Measurements from ENCODE around the gene ORC2. TPM values are rescaled to one million over a fixed set of nuclear protein-coding genes. Genes with fewer than 3 reads are reported as not detected.

The ORC2 gene
- total RNA-seq, 1 experiment from 2014 or later = 34.0 TPM

DNA sequence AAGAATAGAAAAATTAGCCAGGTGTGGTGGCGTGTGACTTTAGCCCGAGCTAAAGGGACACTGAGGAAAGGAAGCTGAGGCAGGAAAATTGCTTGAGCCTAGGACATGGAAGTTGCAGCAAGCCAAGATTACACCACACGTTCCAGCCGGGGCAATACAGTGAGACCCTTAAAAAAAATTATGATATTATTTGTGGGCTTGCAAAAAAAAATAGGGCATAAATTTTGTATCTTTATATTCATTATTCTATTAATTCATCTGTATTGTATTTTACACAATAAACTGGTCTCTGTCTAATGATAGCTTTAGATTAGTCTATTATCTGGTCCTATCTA is 18.1 kb downstream of the ORC2 start:
- intact Hi-C loops (cut with micrococcal nuclease; ENCODE audit: unreplicated experiment) = no loop called here
- no peaks in the 10 kb centered on the region for H3K9me3 ChIP-seq (ENCODE audit: insufficient read depth, low read depth)
- POLR2A ChIA-PET (ENCODE audit: unreplicated experiment) = interaction anchor here (0.6 to 1.1 kb wide), 4 partner anchors 19 to 240 kb away, joined by 3 to 6 read pairs (median 4); no protein-coding TSS in a partner anchor
- peaks cover 33% of the 10 kb centered on the region for H3K4me1 ChIP-seq (replicated peaks; ENCODE audit: insufficient read depth)
- H3K36me3 ChIP-seq (ENCODE audit: low read depth) = peaks cover 19% of the 10 kb centered on the region; the same call in 1 of the 2 replicates
- H3K27me3 ChIP-seq (ENCODE audit: insufficient read depth, low read depth) = no peaks in the 10 kb centered on the region
- TF ChIP-seq EZH2 (IDR thresholded peaks at IDR 0.05; ENCODE audit: low read depth) = no peak
- TF ChIP-seq, protein P1, sequence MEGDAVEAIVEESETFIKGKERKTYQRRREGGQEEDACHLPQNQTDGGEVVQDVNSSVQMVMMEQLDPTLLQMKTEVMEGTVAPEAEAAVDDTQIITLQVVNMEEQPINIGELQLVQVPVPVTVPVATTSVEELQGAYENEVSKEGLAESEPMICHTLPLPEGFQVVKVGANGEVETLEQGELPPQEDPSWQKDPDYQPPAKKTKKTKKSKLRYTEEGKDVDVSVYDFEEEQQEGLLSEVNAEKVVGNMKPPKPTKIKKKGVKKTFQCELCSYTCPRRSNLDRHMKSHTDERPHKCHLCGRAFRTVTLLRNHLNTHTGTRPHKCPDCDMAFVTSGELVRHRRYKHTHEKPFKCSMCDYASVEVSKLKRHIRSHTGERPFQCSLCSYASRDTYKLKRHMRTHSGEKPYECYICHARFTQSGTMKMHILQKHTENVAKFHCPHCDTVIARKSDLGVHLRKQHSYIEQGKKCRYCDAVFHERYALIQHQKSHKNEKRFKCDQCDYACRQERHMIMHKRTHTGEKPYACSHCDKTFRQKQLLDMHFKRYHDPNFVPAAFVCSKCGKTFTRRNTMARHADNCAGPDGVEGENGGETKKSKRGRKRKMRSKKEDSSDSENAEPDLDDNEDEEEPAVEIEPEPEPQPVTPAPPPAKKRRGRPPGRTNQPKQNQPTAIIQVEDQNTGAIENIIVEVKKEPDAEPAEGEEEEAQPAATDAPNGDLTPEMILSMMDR (conservative IDR thresholded peaks at IDR 0.05) = no peak
- no peak overlapping the region for H2AFZ ChIP-seq
- no peaks in the 10 kb centered on the region; the same call in 1 of the 2 replicates for H3K79me2 ChIP-seq (ENCODE audit: low read depth)
- H3K27ac ChIP-seq = peak overlapping the region; percentile 95
- CTCF ChIA-PET = interaction anchor here (0.7 kb wide), 1 partner anchor 287 kb away, joined by 3 read pairs; no protein-coding TSS in a partner anchor
- H3K4me3 ChIP-seq = no peak overlapping the region
- no peak for DNase-seq
- H3K4me2 ChIP-seq = peak overlapping the region; percentile 61
- no peaks in the 10 kb centered on the region for H3K9me2 ChIP-seq (ENCODE audit: insufficient read depth)
- TSS peak; percentile 98 for BruUV-seq (replicated peaks)
- no peaks in the 10 kb centered on the region for H4K20me1 ChIP-seq (ENCODE audit: insufficient read depth)
- H3F3A ChIP-seq (ENCODE audit: insufficient read depth, low read depth) = peaks cover 22% of the 10 kb centered on the region

DNA sequence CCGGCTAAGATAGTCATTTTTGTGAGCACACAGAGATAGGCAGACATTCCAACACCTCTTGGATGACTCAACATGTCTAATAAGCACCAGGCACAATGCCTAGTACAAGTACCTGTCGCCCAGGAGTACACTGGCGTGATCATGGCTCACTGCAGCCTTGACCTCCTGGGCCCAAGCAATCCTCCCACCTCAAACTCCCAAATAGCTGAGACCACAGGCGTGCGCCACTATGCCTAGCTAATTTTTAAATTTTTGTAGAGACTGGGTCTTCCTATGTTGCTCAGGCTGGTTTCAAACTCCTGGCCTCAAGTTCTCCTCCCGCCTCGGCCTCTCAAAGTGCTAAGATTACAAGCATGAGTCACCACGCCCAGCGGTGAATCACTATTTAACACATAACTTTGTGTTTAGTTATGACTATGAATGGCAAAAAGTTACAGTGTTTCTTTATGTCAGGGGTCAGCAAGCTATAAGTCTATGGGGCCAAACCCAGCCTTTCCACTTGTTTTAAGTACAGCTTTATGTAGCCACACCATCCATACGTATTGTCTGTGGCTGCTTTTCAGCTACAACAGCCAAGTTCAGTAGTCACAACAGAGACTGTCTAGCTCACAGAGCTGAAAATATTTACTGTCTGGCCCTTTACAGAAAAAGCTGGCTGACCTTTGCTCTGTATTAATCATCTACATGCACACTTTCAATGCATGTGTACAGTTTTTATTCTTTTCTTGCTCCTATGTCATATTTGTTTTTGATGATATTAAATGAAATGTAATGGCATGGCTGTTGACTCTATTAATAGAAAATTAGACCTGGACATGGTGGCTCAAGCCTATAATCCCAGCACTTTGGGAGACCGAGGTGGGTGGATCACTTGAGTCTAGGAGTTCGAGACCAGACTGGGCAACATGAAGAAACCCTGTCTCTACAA is 18.7 kb downstream of the ORC2 start:
- ChIA-PET CTCF (interaction anchor here (0.9 kb wide), 1 partner anchor 124 kb away, joined by 3 read pairs; no protein-coding TSS in a partner anchor), POLR2A (ENCODE audit: unreplicated experiment) (interaction anchor here (0.5 to 1.1 kb wide), 5 partner anchors 19 to 241 kb away, joined by 3 to 13 read pairs (median 4); no protein-coding TSS in a partner anchor)
- peak overlapping the region; percentile 61 for H3K4me2 ChIP-seq
- H3K4me3 ChIP-seq = no peak overlapping the region
- H3K27ac ChIP-seq = peak overlapping the region; percentile 95
- H3F3A ChIP-seq (ENCODE audit: insufficient read depth, low read depth) = peaks cover 22% of the 10 kb centered on the region
- no peaks in the 10 kb centered on the region for H3K9me2 ChIP-seq (ENCODE audit: insufficient read depth)
- H2AFZ ChIP-seq = no peak overlapping the region
- H3K4me1 ChIP-seq (replicated peaks; ENCODE audit: insufficient read depth) = peaks cover 33% of the 10 kb centered on the region
- no peaks in the 10 kb centered on the region; the same call in 1 of the 2 replicates for H3K79me2 ChIP-seq (ENCODE audit: low read depth)
- intact Hi-C loops (cut with micrococcal nuclease; ENCODE audit: unreplicated experiment) = no loop called here
- no peaks in the 10 kb centered on the region for H3K27me3 ChIP-seq (ENCODE audit: insufficient read depth, low read depth)
- no peak for TF ChIP-seq EZH2 (IDR thresholded peaks at IDR 0.05; ENCODE audit: low read depth)
- TF ChIP-seq, protein P1 (conservative IDR thresholded peaks at IDR 0.05) = no peak
- peaks cover 24% of the 10 kb centered on the region; the same call in 1 of the 2 replicates for H3K36me3 ChIP-seq (ENCODE audit: low read depth)
- BruUV-seq (replicated peaks) = no TSS peak
- peak; percentile 62 to 92 for DNase-seq
- H4K20me1 ChIP-seq (ENCODE audit: insufficient read depth) = no peaks in the 10 kb centered on the region
- H3K9me3 ChIP-seq (ENCODE audit: insufficient read depth, low read depth) = no peaks in the 10 kb centered on the region

DNA sequence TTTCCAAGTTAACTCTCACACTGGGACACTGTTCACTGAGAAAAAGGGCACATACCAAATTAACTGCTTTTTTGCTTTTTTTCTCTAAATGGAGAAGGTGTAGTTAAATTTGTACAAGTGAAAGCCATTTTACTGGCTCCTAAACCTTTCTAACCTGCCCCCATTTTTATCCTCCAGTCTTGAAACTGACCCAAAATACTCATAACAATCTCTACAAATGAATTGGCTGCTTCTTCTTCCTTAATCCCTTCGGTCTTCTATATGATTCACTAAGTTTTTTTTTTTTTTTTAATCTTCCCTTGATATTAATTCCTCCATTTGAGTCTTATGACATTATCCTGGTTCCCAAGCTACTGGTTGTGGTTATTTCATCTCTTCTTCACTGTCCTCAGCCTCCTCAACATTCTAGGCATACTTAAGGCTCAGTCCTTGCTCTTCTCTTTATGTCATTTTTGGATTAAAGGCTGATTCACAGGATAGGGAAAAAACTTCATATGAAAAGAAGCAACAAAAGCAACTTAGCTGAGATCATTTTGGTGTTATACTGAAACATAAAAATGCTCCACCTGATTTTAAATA is 19.8 kb downstream of the ORC2 start:
- Histone ChIP-seq H3K79me2 (ENCODE audit: low read depth) (no peaks in the 10 kb centered on the region; the same call in 1 of the 2 replicates), H3K4me1 (replicated peaks; ENCODE audit: insufficient read depth) (peaks cover 33% of the 10 kb centered on the region), H2AFZ (no peak overlapping the region), H3F3A (ENCODE audit: insufficient read depth, low read depth) (peaks cover 22% of the 10 kb centered on the region), H3K9me2 (ENCODE audit: insufficient read depth) (no peaks in the 10 kb centered on the region), H3K36me3 (ENCODE audit: low read depth) (peaks cover 28% of the 10 kb centered on the region; the same call in 1 of the 2 replicates), H3K4me2 (no peak overlapping the region), H4K20me1 (ENCODE audit: insufficient read depth) (no peaks in the 10 kb centered on the region), H3K9me3 (ENCODE audit: insufficient read depth, low read depth) (no peaks in the 10 kb centered on the region), H3K27ac (peak overlapping the region; percentile 95), H3K4me3 (no peak overlapping the region), H3K27me3 (ENCODE audit: insufficient read depth, low read depth) (no peaks in the 10 kb centered on the region)
- no peak for DNase-seq
- TF ChIP-seq, protein P1 (conservative IDR thresholded peaks at IDR 0.05) = no peak
- TF ChIP-seq EZH2 (IDR thresholded peaks at IDR 0.05; ENCODE audit: low read depth) = no peak
- intact Hi-C loops (cut with micrococcal nuclease; ENCODE audit: unreplicated experiment) = no loop called here
- ChIA-PET CTCF (no interaction called here), POLR2A (ENCODE audit: unreplicated experiment) (no interaction called here)
- BruUV-seq (replicated peaks) = no TSS peak
